Fibroblast of peridontal ligament (primary cell): Measurements from ENCODE around the gene MOCOS.
"Not testable (repeated sequence)": the region's sequence is repeated elsewhere in the genome, so short reads cannot be mapped to it uniquely, and the experiment has no call there.

Experiments
- DNase-seq: peaks from one replicate; pipeline ENCODE4 v3.0.0-alpha.2; 2010; ENCODE audit errors: extremely low read depth

MOCOS gene, protein sequence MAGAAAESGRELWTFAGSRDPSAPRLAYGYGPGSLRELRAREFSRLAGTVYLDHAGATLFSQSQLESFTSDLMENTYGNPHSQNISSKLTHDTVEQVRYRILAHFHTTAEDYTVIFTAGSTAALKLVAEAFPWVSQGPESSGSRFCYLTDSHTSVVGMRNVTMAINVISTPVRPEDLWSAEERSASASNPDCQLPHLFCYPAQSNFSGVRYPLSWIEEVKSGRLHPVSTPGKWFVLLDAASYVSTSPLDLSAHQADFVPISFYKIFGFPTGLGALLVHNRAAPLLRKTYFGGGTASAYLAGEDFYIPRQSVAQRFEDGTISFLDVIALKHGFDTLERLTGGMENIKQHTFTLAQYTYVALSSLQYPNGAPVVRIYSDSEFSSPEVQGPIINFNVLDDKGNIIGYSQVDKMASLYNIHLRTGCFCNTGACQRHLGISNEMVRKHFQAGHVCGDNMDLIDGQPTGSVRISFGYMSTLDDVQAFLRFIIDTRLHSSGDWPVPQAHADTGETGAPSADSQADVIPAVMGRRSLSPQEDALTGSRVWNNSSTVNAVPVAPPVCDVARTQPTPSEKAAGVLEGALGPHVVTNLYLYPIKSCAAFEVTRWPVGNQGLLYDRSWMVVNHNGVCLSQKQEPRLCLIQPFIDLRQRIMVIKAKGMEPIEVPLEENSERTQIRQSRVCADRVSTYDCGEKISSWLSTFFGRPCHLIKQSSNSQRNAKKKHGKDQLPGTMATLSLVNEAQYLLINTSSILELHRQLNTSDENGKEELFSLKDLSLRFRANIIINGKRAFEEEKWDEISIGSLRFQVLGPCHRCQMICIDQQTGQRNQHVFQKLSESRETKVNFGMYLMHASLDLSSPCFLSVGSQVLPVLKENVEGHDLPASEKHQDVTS

DNA sequence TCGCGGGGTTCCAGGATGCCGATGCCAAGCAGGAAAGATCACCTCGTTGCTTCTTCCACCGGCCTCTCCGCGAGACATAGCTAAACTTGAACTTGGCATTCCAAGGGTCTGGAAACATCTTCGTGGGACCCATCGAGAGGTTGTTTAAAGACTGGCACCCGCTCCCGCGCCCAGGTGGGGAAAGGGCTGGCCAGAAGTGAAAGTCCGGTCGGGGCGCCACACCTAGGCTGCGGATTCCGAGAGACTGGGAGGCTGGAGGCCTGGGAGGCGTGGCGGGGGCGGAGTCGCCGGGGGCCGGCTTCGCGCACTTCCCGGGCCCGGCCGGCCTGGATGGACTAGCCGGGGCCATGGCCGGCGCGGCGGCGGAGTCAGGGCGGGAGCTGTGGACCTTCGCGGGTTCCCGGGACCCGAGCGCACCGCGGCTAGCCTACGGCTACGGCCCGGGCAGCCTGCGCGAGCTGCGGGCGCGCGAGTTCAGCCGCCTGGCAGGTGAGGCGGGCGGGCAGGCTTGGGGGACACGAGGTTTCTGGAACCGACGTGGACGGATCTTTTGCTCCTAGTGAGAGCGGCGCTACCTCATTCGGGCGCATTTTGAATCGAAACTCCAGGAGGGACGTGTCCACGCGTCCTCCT is at the start of gene MOCOS:
TSS of gene MOCOS (plus strand) at position 305 of the 633 bp plus-strand sequence. CDS start at position 348, 43 bp downstream.
- DNase-seq, result peak; percentile 55

DNA sequence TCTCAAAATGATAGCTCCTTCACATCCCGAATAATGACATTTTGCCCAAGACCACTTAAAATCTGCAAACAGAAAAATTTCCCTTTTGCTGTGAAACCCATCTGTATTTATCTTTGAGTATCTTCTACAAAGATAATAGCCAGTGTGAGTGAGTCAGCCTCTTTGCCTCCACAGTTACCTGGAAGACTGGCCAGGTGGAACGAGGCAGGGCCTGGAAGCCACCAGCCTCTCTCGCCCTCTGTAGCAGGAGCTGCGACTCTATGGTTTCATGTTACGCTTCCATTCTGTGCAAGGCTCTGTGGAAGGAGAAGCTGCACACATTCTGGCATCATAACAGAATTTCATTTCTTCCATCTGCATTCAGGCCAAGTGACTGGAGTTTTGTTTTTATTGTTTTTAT is 48.1 kb upstream of the MOCOS start:
- no peak for DNase-seq

DNA sequence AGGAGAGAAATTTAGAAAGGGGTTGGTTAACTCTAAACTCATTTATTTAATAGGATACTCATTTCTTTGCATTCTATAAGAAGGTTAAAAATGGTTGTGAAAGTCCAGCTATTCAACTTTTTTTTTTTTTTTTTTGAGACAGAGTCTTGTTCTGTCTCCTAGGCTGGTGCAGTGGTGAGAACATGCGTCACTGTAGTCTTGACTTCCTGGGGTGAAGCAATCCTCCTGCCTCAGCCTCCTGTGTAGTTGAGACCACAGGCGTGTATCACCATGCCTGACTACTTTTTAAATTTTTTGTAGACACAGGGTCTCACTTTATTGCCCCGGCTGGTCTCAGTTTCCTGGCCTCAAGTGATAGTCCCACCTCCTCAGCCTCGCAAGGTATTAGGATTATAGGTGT is 45.7 kb upstream of the MOCOS start:
- no peak for DNase-seq

DNA sequence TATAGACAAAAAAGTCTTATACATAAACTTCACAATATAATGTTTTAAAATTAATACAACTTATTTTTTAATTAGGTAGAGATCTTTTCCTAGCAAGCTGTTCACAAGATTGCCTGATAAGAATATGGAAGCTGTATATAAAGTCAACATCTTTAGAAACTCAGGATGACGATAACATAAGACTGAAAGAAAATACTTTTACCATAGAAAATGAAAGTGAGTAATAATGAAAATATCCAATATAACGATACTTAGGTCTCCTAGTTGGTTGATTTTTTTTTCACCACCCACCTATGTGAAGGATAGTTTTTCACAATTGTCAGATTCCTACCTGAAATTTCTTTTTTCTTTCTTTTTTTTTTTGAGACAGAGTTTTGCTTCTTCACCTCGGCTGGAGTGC is 44.5 kb upstream of the MOCOS start:
- no peak for DNase-seq

DNA sequence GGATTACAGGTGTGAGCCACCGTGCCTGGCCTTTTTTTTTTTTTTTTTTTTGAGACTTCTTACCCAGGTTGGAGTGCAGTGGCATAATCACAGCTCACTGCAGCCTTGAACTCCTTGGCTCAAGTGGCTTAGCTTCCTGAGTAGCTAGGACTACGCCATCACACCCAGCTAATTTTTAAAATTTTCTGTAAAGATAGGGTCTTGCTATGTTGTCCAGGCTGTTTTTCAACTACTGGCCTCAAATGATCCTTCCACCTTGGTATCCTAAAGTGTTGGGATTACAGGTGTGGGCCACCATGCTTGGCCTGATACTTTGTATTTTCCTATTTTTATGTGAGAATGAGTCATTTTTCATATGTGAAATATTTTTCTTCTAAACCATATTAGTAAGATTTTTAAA is 43.9 kb upstream of the MOCOS start:
- DNase-seq, result no peak

DNA sequence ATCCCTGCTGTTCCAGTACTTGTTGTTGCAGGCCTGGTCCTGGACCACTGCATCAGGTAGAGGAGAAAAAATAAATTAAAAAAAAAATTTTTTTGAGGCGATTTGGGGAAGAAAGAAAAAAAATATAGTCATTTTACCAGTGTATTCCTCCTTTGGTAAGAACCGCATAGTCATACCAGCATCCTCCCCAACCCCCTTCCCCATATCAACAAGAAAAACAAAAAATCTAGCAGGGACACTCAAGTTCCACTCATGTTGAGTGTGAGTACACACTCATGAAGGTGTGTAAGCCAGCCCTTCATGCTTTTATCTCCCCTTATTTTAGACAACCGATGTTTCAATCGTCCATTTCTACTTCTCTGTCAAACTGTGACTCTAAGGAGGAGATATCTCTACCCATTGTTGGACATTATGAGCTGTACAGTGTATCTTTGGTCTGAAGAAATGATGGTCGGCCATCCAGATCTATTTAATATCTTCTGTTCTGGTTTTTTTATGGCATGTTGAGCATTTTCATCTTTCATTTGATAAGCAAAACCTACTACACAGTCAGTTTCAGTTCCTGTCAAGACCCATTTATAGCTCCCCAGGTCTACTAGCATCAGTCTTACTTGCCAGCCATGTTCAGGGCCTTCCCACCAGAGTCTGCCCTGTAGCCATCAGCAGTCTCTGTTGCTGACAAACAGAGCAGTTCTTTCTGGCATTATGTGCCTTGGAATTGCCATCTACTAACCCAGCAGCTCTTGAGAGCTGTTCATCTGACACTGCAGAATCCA is 37.6 kb upstream of the MOCOS start:
- DNase-seq, result no peak

DNA sequence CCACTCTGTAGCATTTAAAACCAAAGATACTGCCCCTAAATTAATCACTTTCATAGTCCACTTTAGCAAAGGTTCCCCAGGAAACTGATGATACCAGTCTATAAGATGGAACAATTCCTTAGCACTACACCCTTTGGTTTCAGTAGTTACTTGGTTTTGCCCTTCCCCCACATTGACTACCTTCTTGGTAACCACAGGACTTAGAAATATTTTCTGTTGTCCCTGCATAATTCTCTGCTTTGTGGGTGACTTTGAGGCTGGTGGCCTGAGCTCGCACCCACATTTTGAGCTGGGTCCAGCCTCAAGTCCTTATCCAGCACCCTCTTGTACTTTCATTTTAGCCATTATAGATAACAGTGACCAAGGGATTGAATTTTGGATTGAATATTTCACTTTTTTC is 34.5 kb upstream of the MOCOS start:
- no peak for DNase-seq

DNA sequence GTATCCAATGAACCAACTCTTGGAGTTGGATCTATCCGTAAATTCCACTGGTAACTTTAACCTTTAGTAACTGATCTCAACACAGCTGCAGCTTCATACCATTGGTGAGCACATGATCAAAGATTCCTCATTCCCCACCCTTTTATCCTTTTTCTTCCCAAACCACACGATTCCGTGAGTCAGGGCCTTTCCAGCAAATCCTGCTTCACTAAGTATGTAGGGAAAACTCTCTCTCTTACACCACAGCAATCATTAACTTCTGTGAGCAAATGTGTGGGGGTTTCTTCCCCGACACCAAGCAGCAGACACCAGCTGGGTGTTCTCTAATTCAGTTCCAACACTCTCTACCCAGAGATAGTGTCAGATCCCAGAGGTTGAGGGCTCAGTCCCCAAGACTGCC is 34.1 kb upstream of the MOCOS start:
- peak; percentile 99 for DNase-seq

DNA sequence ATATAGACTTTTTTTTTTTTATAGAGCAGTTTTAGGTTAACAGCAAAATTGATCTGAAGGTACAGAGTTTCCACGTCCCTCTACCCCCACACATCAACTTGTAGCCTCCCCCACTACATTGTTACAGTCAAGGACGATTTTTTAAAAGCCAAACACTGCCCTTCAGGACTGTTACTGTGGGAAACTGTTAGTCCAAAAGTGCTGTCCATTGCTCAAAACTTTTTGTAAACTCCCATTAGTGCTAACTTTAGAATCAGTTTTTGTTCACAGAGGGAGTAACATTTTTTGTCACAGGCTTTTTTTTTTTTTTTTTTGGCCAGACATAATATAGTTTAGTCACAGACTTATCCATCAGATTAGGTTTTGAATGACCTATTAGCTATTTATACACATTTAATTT is 33.5 kb upstream of the MOCOS start:
- DNase-seq, result peak; percentile 72

DNA sequence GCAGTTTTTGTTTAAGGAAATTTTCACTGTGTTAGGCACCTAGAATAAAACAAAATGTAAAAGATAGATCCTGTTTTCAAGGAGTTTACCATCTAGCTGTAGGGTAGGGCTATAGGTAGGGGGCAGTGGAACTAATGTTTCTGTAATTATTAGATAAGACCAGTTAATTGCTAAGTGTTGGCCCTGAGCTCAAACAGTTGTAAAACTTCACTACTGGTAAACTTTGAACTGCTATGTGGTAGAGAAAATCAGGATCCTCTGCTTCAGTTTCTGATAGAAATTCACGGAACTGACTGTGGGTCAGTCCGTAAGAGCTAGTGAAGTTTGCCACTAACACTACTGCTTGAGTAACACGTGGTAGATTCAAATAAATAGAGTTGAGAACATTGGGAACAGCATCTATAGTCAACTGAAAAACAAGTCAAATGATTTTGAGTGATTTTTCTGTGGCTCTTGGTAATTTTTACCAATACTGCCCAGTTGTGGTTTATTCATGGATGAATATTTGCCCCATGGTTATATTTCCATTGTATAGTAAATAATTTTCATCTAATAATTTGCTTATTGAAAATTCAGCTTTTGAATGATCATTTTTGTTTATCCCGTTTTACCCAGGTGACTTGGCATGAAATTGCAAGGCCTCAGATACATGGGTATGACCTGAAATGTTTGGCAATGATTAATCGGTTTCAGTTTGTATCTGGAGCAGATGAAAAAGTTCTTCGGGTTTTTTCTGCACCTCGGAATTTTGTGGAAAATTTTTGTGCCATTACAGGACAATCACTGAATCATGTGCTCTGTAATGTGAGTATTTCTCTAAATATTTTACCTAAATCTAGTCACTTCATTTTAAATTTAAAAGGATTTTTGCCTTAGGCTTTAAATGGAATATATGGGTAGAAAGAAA is 31.2 kb upstream of the MOCOS start:
- DNase-seq, result peak; percentile 71

DNA sequence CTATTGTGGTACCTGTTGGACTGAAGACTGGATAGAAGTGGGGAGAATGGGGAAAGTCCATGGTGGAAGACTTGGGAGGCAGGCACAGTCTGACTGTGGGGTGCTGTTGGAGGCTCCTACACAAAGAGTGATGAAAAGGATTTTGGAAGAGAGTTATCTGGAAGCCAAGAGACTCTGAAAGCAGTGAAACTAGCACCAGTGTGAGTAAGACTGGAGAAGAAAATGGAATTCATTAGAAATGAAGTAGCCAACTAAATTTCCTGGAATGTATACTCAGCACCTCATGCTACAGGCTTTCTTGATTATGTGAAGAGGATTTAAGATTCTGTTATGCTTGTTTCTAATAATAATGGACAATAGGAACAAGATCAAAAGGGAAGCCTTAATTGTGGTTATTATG is 29.9 kb upstream of the MOCOS start:
- peak; percentile 61 for DNase-seq

DNA sequence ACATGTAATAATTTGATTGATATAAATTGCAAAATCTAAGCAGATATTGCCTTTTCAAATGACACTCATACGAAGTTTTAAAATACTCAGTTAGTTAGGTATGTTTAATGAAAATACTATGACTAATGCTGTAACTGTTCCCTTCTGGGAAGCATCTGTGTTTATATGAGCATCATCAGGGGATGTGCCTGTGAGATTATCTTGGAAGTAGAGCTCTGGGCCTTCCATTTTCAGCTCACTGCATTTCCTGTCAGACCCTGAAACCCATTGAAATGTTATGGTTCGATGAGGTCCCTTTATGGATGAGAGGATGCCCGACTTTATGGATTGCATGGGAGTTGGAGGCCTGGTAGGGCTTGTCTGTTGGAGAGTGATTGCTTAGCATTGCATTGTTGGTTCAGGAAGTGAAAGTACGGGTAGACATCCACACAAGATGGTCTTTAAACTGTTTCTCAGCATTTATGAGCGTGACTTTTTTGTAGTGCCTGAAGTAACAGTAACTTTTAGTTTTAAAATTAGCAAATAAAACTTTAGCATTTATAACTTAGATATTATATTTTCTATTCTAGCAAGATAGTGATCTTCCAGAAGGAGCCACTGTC is 28.9 kb upstream of the MOCOS start:
- DNase-seq, result peak; percentile 94

DNA sequence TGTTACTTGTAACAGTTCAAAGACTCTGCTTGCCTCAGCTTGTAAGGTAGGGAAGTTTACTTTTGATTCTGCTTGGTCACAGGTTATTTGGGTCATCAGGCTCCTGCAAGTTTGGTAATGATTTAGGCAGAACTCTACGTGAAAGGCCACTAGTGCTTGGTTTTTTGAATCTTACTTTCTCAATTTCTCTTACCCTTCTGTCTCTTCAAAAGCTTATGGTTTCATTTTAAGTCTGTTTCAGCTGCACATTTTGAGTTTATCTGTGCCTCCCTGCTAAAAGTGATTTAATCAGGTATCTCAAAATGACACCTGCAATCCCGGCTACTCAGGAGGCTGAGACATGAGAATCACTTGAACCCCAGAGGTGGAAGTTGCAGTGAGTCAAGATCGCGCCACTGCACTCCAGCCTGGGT is 26.3 kb upstream of the MOCOS start:
- DNase-seq, result no peak

DNA sequence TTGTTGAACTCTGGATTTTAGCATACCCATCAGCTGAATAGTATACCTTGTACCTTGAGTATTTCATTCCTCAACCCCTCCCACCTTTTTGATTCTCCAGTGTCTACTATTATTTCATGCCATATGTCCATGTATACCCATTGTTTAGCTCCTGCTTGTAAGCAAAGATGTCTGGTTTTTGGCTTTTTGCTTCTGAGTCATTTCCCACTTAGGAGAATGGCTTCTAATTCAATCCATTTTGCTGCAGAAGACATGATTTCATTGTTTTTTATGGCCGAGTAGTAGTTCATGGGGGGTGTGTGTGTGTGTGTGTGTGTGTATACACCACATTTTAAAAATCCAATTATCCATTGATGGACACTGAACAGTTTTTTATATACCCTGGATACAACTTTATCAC is 24.3 kb upstream of the MOCOS start:
- DNase-seq, result peak; percentile 40

DNA sequence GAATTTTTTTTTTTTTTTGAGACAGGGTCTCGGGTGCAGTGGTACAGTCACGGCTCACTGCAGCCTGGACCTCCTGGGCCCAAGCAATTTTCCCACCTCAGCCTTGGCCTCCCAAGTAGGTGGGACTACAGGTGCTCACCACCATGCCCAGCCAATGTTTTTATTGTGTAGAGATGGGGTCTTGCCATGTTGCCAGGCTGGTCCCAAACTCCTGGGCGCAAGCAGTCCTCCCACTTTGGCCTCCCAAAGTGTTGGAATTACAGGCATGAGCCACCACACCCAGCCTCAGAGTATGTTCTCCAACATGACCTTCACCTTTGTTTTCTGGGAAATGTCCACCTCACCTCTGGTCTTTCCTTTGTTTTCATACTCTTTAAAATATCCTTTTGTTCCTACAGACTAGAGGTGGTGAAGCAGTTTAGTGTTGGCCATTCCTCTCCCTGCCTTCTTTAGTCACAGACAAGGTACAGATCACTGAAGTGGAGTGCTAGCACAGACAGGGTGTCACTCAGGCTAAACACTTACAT is 19.5 kb upstream of the MOCOS start:
- no peak for DNase-seq

DNA sequence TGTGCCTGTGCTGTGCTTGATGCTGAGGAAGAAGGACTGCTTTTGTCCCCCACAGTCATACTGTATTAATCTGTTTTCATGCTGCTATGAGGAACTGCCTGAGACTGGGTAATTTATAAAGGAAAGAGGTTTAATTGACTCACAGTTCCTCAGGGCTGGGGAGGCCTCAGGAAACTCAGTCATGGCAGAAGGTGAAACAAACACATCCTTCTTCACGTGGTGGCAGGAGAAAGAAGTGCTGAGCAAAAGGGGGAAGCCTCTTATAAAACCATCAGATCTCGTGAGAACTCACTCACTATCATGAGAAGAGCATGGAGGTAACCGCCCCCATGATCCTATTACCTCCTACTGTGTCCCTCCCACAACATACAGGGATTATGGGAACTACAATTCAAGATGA is 19.0 kb upstream of the MOCOS start:
- not testable (repeated sequence) for DNase-seq

DNA sequence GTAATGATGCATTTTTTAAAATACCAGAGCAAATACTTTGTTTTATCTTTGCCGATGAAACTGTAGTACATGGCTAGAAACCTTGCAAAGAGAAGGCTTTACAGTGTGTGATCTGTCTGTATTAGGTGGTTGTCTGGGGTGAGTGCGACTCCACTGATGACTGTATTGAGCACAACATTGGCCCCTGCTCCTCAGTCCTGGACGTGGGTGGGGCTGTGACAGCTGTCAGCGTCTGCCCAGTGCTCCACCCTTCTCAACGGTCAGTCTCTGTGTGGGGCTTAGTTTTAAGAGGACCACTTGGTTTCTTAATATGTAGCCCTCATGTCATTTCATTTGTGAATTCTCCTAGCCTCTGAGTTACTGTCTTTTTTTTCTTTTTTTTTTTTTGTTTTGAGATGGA is 17.4 kb upstream of the MOCOS start:
- no peak for DNase-seq

DNA sequence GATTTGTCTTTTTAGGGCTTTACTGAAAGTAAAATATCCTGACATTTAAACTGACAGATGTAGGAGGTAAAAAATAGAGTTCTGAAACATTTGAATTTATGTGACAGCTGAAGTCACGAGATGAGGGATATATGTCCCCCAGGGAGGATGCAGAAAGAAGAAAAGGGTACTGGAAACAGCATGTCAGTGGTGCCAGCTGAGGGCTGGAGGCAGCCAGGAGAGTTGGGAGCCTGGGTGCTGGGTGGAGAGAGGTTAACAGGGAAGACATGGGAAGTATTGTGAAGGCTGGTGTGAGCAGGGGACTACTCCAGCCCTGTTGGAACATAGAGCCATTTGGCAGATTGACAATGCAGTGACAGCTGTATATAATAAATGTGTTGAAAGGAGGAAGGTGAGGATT is 11.8 kb upstream of the MOCOS start:
- no peak for DNase-seq

DNA sequence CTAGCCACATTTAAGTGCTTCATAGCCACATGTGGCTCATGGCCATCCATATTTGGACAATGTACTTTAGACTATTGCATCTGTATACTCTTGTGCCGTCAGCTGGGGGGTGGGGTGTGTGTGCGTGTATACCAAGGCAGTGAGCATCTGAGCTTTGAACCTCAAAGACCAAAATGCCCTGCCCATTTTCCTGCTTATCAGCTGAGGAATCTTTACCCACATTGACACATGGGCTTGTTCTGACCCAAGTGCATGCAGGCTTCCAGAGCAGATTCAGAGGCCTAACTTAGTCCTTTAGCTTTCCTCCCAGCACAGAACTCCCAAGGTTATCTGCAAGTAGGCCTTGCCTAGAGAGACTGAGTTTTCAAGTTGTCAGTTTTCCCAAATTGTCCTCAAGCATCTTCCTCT is 11.1 kb upstream of the MOCOS start:
- no peak for DNase-seq

DNA sequence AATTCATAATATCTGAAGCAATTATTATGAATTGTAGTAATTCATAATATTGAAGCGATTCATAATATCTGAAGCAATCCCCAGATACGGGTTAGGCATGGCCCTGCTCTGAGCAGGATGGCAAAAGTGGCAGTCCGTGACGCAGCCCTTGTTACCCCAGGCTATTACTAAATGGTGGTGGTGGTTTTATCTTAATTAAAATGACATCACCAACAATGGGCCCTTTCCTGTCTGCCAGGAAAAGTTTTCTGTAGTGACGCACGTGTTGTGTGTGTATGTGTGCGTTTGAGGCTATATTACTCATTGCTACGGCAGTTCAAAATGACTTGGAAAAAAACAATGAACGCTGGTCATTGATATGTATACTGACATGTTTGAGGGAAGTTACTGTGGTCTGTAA is 10.6 kb upstream of the MOCOS start:
- DNase-seq, result peak; percentile 95
